Islet of Langerhans (tissue), 1 donor: ENCODE data around the gene KDM4B.

Experiments used
- FAIRE-seq: peaks from one replicate; lab custom pipeline; 2011; peaks lifted over from hg19 to GRCh38; lab: Jason Lieb, UNC

Gene KDM4B

DNA sequence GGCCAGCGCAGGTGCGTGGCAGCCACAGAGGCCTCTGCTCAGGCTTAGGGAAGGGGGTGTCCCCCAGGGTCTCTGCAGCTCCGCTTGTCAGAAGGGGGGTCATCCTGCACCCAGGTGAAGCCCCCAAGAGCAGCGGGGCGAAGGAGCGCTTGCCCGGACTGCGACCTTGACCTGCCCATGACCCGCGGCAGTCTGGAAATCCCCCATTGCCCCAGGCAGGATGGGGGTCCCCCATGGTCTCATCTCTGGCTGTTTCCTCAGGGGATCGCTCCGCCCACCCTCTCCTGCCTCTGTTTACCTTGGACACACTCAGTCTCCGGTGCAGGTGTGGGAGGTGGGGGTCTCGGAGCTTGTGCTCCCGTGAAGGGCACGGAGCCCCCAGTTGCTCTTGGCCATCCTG lies 82.7 kb downstream of the KDM4B start:
- FAIRE-seq: no peak

DNA sequence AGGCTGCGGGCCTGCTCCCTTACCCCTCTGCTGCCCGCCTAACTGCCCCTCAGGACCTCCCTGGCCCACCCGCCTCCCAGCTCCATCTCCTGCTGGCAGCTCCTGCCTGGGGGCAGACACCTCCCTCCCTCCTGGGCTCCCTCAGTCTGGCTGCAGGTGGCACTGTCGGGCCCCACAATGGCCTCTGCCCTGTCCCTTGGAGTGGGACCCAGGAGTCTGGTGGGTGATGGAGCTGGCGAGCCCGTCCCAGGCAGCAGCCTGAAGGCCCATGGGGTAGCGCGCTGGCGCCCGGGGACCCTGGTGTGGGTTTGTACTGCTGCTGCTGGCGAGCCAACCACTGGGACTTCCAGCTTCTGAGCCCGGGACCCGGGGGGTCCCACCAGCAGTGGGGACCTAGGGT lies 83.6 kb downstream of the KDM4B start:
- FAIRE-seq: no peak

DNA sequence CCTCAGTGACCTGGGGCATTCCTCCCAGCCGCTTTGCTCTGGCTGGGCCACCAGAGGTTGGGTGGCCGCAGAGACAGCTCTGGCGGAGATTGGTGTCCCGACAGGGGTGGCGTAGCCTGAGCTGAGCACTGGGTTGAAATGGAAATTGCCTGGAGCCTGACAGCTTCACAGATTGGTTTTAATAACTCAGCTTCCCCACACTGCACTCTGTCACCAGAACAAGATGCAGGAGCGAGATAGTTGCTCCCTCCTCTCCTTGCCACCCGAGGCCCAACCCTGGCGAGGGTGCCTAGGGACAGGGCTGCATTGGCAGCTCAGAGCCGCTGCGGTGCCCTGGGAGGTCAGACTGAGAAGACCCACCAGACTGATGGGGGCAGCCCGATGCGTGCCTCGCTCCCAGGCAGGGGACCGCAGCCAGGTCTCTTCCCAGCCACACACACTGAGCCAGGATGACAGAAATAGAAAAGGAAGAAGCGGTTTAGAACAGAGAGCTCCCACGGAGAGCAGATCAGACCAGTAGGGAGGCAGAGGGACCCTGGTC lies 84.1 kb downstream of the KDM4B start:
- FAIRE-seq: no peak

DNA sequence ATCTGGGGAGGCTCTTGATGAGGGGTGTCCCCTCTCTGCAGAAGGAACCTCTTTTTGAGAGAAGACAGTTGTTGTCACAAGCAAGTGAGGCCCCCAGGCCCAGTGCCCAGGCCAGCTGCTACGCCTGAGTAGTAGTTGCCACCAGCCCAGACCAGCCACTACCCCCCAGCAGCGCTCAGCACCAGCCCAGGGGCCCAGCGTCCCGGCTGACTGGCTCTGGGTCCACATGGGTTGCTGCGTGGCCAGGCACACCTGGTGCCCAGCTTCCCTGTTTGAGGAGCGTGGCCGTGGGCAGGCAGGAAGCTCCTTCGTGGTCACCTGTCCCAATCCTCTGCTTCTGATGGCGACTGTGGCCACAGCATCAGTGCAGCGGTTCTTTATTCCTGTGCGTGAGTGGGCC lies 84.7 kb downstream of the KDM4B start:
- no peak for FAIRE-seq

DNA sequence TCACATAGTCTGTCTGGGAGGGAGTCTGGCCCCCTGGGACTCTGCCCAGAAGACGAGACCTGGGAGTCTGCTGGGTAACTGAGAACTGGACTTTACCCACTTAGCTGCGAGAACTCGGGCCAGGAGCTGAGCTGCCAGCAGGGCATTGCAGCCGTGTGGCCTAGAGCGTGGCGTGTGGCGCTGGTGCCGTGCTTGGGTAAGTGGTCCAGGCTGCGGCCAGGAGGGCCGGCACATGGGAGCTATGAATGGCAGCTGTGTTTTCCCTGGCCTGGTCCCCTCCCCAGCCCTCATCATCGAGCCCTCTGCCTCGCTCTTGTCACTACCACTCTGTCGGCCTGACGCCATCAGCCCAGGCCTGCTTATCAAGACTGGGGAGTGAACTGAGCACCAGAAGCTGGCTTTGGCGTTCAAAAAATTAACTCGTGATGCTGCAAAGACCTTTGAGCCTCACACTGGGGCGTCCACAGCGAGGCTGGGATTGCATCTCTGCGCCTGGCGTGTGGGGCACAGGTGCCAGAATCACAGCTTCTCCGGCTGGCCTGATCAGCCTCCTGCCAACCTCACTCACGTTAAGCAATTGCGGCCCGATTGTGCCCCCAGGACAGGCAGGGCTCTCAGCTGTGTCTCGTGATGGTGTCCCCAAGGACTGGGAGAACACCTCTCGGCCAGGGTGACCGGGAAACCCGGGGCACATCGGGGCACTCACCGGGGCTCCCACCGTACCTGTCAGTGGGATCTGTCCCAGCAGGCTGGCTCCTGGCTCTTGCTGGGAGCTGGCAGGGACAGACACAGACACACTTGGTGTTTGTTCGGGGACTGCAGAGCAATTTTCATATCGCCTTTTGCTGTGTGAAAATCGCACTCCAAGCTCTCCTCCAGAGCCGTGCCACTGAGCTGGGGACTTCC lies 85.9 kb downstream of the KDM4B start:
- FAIRE-seq: no peak

DNA sequence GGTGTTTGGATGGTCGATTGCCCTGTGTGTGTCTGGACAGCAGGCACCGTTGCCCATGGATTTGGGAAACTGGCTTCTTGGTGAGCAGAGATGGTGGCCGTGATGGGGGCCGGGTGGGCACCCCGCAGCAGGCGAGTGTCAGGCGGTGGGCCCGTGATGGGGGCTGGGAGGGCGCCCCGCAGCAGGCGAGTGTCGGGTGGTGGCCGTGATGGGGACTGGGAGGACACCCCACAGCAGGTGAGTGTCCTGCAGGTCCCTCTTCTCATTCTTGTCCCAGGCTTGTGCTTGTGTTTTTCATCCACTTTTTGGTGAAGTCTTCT lies 86.5 kb downstream of the KDM4B start:
- no peak for FAIRE-seq

DNA sequence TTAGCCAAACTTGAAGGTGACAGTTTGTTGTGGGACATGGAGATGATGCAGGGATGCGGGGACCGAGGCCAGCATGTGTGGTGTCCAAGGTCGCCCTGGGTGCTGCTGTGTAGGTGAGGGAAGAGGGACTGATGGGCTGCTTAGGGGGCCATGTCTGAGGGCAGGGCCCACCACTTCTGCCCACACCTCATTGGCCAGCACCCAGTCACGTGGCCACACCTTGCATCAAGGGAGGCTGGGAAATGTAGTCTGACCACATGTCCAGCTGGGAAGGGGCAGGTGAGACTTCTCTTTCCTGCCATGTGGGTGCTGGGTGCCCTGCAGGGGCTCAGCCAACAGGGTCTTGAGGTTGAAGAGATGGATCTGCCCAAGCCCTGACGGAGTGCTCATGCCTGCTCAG lies 88.9 kb downstream of the KDM4B start:
- FAIRE-seq: no peak

DNA sequence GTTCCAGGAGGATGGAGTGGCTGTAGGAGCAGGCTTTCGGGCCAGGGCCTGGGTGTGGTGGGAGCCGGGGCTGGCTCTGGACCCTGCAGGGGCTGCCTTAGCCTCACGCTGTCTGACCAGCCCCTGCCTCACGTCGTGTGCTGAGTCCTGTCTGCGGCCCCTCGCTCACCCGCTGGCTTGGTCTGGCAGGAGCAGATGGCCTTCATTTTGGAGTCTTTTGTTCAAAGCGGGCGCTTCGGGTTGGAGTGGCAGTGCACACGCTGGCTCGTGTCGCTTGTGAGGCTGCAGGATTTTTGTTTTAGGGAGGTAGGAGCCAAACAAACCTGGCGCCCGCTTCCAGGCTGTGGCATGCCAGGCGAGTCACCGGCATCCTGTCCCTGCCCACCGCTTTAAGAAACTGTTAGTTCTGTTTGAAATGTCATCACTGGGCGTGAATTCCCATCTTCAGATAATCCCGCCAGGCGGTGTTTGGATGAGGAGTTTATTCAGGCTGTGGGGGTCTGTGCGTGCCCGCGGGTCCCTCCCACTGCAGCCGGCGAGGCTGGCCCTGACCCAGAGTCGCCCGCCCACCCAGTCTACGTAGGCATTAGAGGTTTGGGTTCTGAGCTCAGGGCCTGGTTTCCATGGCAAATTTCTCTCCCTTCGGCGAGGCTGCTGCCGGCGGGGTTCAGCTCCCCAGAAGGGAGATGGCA lies 89.8 kb downstream of the KDM4B start:
- no peak for FAIRE-seq

DNA sequence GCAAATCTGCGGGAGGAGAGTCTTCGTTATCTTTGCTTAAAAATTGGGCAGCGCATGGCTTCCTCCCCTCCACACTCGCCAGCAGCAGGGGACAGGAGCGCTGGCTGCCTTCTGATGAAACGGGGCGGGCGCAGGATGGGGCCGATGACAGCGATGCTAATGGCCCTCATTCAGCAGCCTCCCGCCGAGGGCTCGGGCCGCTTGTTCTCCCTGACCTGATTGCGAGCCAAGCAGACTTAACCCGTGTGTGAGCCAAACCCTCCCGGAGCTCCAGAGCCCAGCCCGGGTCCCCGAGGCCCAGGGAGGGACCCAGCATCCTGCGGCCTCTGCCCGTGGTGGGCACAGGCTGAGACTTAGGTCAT lies 90.3 kb downstream of the KDM4B start:
- no peak for FAIRE-seq

DNA sequence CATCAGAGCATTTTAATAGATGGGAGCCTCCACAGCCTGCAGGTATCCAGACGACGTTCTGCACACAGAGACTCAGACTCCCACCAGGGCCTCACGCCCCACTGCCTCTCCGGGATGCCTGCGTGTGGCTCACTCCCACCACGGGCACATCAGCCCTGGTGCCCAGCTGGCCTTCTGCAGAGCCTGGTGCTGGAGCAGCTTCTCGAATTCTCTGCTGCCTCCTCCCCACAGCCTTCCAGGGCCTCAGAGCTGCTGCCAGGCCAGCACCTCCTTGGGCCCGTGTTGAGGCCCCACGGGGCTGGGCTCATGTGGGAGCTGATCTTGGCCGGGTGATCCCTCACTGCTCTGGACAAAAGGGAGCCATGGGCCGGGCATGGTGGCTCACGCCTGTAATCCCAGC lies 90.9 kb downstream of the KDM4B start:
- FAIRE-seq: no peak

DNA sequence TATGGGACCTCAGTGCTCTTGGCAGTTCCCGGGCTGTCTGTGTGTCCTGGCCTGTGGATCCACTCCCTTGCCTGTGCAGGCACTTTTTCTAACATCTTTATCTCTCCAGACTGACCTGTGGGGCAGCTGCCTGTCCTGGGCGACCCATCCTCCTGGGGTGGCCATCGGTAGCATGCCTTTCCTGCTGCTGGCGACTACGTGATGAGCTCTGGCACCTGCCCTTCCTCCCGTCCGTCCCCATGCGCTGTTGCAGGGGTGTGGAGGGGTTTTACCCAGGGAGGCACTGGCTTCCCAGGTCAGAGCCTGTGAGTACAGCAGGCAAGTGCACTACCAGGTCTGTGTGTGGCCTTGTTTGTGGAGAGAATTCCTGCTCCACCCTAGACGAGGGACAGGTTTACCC lies 93.3 kb downstream of the KDM4B start:
- no peak for FAIRE-seq

DNA sequence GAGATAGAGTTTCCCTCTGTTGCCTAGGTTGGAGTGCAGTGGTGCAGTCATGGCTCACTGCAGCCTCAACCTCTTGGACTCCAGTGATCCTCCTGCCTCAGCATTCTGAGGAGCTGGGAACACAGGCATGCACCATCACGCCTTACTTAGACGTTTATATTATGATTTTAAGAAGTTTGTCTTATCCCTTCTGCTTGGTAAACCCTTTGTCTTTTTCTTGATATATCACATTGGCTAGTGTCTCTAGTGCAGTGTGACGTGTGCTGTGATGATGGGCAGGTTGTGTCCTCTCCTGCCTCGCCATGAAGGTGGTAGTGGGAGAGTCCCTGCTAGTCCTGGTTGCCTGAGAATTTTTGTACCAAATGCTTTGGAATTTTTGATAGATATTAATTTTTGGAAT lies 93.9 kb downstream of the KDM4B start:
- FAIRE-seq: no peak

DNA sequence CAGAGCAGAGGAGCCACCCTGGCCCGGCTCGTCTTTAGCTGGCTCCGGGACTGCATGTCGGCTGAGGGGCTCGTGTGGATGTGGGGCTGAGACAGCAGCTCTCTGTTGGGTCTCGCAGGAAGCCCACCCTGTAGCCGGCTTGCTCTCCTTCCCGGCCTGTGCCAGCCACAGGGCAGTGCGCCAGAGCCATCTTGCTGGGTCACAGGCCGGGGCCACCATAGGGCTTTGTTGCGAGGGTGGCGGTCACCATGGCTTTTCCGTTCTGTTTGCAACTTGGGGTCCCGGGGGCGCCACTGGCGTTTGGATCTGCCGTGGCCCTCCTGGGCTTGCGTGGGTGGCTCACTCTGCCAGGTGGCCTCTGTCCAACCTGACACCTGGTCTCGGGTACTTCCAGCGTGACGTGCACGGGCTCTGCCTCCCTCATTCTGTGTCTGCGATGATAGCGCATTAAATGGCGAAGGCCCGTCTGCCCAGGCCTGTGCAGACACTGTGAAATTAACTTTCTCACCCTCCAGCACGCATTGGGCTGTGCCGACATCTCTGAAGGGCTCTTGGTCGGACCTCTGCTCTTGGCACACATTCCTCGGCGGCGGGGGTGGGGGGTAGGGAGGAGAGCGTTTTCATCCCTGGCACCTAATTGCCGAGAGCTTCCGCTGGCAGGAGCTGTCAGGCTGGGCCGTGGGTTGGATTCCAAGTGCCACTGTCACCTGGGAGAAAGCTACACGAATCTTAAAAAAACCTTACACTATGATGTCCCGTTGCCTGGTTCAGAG lies 95.1 kb downstream of the KDM4B start:
- no peak for FAIRE-seq

DNA sequence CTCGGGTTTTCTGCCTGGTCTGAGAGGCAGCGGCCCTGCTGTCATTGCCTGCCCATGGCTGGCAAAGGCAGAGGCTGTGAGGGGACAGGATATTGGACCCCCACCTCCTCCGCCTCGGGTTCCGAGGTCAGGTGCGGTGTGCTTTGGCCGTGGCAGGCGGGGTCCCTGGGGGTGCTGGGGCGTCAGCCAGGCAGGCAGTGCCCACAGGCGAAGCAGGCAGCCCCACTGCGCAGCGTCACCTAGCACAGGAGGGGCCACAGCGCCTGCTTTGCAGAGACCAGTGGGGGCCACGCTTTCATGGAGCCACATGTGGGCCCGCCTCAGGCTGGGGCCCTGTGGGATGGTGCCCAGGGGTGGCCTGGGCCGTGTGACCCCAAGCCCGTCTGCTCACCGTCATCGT lies 96.0 kb downstream of the KDM4B start:
- FAIRE-seq: no peak

DNA sequence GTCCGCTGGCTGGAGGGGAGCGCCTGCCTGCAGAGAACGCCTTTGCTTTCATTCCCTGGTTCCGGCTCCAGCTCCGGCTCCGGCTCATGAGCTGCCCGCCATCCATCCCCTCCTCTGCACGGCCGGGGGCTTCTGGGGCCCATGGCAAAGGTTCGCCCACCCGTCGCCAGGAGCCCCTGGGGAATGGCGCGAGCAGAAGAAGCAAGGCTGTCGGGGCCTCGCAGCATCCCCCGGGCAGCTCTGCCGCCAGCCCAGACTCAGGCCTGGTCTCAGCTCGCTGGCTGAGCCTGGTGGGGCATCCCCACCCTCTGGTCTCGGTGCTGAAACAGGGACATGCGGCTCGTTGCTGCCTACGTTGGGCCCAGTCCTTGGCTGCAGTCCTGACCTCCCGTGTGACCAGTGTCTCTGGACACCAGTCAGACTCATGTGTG lies 96.8 kb downstream of the KDM4B start:
- FAIRE-seq: no peak

DNA sequence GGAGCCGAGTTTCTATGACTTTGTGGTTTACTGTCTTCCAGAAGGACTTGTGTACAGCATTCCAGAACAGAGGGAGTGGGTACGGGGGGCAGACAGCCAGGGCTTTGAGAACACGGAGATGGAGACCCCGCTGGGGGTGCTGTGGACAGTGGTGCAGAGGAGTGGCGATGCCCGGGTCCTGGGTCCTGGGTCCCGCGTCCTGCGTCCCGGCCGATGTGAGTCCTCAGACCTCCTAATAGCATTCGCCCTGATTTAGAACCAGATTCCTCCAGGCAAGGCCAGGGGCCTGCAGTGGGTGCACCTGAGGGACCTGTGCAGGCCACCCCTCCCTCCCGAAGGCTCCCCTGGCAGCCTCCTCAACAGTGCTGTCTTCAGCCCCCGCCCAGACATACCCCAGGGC lies 97.9 kb downstream of the KDM4B start:
- FAIRE-seq: no peak

DNA sequence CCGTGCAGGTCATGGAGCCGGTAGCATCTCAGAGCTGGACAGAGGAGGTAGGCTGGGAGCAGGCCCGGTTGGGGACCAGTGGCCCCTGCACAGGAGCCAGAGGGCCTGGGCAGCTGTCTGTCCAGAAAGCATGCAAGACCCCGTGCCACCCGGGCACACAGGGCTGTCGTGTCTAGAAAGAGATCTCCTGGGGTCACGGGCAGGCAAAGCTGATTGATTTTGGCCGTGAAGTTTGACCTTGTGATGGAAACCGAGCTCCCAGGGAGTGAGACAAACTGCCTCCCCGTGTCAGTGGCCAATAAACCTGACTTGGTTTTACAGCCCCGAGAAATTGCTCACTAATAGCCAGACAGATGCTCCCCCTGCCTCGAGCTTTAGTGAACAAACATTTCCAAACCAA lies 98.8 kb downstream of the KDM4B start:
- FAIRE-seq: no peak

DNA sequence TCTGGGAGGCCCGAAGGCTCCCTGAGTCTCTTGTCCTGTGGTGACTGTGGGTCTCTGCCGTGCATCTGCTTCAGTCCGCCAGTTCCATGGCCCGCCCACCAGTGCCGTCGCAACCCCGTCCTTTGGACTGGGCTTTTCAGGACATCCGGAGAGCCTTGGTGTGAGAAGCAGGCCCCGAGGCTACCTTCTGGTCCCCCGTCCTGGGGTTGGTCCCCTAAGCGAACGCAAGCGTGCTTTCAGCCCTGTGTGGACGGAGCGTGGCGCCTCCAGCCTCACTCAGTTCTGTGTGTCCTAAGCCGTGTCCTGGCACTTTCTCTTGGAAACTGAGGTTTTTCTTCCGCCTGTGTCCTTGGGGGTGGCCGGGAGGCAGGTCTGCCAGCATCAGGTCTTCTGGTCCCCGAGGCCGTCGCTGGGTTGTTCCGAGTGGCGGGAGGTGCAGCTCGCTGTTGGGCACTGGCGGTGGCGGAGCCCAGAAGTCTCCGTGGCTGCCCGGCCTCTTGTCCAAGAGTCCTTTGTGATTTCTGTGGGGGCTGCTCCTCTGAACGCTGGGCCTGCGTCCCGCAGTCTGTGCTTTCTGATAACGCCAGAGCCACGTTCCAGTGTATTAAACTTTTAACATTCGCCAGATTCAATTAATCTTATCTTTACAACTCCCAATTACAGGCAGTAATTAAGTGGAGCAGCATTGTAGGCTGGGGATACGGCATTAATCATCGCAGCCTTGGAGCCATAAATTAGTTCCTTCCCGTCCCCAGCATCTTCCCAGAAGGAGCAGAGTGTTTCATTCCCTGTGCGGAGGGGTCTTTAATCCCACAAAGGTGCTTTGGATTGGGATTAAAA lies 99.5 kb downstream of the KDM4B start:
- FAIRE-seq: no peak

DNA sequence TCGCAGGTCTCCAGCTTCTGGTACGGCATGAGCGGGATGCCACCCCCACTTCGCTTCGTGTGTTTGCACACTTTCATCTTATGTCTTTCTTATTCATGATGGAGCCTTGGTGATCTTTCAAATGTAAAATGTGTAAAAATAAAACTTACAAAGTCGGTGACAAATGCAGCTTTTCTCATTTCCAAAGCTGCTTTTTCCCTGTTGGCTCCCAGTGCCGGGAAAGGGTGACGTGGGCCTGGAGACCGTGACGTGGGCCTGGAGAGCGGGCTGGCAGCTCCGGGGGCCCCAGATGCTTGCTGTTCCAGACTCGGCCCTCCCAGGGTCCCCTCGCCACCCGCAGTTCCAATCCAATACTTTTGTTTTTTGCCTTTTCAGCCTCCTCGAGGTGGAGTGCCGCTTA lies 101.4 kb downstream of the KDM4B start:
- FAIRE-seq: no peak

DNA sequence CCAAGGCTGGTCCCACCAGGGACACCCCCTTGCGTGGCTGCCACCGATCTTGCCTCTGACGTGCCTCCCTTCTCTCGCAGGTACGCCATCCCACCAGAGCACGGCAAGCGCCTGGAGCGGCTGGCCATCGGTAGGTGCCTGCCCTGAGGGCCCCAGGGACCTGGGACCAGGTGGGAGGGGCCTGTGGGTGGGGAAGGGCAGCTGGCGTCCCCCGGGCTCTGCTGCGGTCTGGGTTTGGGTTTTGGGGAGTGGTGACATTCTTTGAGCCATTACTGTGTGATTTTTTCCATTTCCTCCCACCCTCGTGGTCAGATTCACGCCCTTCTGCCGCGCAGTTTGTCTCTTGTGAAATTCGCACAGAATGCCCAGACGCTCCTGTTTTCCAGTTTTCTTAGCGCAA lies 102.0 kb downstream of the KDM4B start:
- FAIRE-seq: no peak

DNA sequence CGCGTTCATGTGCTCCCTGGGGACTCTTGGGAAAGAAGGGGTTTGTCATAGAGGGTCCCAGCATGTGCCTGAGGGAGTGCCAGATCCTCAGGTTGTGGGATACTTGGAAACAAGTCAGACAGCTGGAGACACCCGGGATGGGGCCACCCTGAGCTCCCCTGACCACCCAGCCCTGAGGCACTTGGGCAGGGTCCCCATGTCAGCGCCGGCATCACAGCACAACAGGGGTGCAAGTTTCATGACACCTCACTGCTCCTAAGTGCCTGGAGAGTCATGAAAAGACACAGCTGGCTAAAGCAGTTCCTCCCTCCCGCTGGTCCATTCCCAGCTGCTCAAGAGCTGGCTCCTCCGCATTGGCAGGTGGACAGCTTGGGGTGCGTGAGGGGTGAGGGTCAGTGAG lies 102.7 kb downstream of the KDM4B start:
- no peak for FAIRE-seq

DNA sequence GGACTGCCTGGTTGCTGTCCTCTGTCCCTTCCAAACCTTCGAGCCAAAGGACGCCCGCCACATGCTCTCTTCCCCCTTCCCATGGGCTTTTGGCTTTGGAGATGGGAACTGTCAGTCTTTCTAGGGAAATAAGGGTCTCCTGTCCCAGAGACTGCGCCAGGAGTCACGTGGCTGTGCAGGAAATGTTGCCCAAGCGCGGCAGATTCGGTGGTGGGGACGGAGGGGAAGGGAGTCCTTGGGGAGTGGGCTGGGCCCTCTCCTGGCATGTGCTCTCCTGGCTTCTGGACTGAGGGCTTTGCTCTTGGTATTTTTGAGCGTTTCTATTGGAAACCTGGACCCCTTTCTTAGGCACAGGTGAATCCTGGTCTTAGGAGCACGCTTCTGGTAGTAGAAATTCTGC lies 103.2 kb downstream of the KDM4B start:
- no peak for FAIRE-seq
